ENCODE results near the gene FIBP. TPM values are rescaled to one million over a fixed set of nuclear protein-coding genes. Genes with fewer than 3 reads are reported as not detected.

FIBP gene
- total and polyA plus RNA-seq, 2 experiments from 2014 or later, result 140 to 199 TPM

DNA sequence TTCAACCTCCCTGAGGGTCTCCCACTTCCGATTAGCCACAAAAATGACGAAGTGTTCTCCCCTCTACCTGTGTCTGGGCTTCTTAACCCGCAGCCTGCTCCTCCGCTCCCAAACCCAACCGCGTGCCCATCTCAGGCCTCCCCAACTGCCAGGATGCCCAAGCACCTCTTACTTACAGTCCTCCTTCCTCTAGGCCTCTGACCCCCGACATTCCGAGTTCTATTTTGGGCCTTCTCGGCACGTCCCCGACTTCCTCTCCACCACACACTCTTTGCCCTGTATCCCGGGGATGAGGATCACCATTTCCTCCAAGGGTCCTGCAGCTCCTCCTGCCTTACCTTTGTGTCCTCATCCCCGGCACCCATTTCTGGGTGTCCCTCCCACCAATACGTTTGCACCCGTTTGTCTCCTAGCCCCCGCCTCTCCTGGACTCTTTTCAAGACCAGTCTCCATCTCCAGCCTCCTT, 28.4 kb downstream of the FIBP start:
- no peak for TF ChIP-seq CTCF (IDR thresholded peaks at IDR 0.05; ENCODE audit: low read depth, low read length)
- peaks cover 34% of the 10 kb centered on the region for H3K36me3 ChIP-seq

DNA sequence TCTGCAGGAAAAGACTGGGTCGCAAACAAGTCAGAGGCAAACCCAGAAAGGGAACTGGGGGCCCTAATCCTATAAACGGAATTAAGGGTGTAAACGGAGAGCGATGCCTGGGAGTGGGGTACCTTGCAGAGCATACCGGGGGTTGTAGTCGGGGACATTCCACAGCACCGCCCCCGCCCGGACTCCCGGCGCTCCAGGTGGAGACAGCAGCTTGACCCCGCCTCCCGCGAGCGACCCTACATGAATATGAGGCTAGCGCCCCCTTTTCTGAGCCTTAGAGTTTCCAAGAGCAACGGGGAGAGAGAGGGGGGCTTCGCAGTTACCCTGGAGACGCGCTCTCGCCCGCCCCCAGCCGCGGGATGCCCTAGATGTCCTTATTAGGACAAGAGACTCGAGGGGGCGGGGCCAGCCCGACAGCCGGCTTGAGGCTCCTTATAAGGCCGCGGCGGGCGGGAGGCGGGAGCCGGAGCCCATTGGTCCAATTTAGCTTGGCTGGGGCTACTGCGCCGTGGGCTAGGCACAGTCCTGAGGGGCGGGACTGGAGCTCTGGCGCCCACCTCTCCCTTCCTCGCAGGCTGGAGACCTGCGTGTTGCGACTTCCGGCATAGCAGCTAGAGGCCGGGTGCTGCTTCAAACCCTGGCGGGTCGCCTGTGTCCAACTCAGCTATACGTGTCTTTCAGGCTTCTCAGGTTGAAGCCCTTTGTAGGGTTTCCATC, 29.0 kb downstream of the FIBP start:
- peak; percentile 100 for DNase-seq (ENCODE audit: low read depth in 1 of 2, low spot score in 1 of 2)
- no peaks in the 10 kb centered on the region for H3K27me3 ChIP-seq
- H3K4me3 ChIP-seq, result peak overlapping the region; percentile 78
- H3K36me3 ChIP-seq, result peaks cover 34% of the 10 kb centered on the region
- peak; percentile 24 for TF ChIP-seq CTCF (IDR thresholded peaks at IDR 0.05; ENCODE audit: low read depth, low read length)
- H3K9me3 ChIP-seq (ENCODE audit: low read depth), result no peaks in the 10 kb centered on the region
- peaks cover 7% of the 10 kb centered on the region for H3K4me1 ChIP-seq (ENCODE audit: low read depth)
- peak overlapping the region; percentile 99 for H3K27ac ChIP-seq

More for the DNA sequence above, 28.4 kb downstream of the FIBP start:
- no peaks in the 10 kb centered on the region for H3K9me3 ChIP-seq (ENCODE audit: low read depth)
- peak overlapping the region; percentile 99 for H3K27ac ChIP-seq
- H3K27me3 ChIP-seq, result no peaks in the 10 kb centered on the region
- peak overlapping the region; percentile 78 for H3K4me3 ChIP-seq
- peaks cover 7% of the 10 kb centered on the region for H3K4me1 ChIP-seq (ENCODE audit: low read depth)
- DNase-seq (ENCODE audit: low read depth in 1 of 2, low spot score in 1 of 2), result no peak

DNA sequence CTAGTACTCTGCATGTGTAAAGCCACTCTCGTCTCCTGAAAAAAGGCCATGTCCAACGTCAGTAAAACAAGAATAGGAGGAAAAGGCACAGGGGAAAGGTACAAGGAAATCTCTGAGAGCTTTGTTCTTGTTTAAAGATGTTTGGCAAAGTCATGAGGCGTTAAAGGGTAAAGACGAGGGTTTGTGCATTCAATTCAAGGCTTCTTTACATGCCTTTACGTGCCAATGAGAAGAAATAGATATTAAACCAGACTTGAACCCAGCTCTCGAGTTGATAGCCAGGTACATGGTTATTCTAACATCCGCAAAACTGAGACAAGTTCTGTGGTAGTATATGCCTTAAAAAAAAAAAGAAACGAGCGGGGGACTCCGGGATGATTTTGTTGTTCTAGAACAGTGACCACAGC, 29.6 kb downstream of the FIBP start:
- Histone ChIP-seq H3K36me3 (peaks cover 34% of the 10 kb centered on the region), H3K9me3 (ENCODE audit: low read depth) (no peaks in the 10 kb centered on the region), H3K27ac (peak overlapping the region; percentile 99), H3K4me3 (peak overlapping the region; percentile 46), H3K4me1 (ENCODE audit: low read depth) (peaks cover 7% of the 10 kb centered on the region), H3K27me3 (no peaks in the 10 kb centered on the region)
- no peak for DNase-seq (ENCODE audit: low read depth in 1 of 2, low spot score in 1 of 2)
- TF ChIP-seq CTCF (IDR thresholded peaks at IDR 0.05; ENCODE audit: low read depth, low read length), result no peak

GRCh38 chr11:65857853-65858680, 30.2 kb downstream of the FIBP start, which contains the start of gene CFL1:
TSS of gene CFL1 (minus strand) at chr11:65858180. CDS start at chr11:65858099, 81 bp downstream.
- DNase-seq (ENCODE audit: low read depth in 1 of 2, low spot score in 1 of 2), result peak; percentile 98 to 99
- peak within 1 kb of the TSS; percentile 76 for H3K4me3 ChIP-seq
- no peaks in the 10 kb centered on the region for H3K27me3 ChIP-seq
- H3K9me3 ChIP-seq (ENCODE audit: low read depth), result no peaks in the 10 kb centered on the region
- H3K36me3 ChIP-seq, result peaks cover 37% of the 10 kb centered on the region
- H3K27ac ChIP-seq, result peak within 1 kb of the TSS; percentile 99
- peaks cover 7% of the 10 kb centered on the region for H3K4me1 ChIP-seq (ENCODE audit: low read depth)
- TF ChIP-seq CTCF (IDR thresholded peaks at IDR 0.05; ENCODE audit: low read depth, low read length), result no peak

GRCh38 chr11:65857500-65857852, 30.8 kb downstream of the FIBP start:
- peak overlapping the region; percentile 99 for H3K27ac ChIP-seq
- peaks cover 7% of the 10 kb centered on the region for H3K4me1 ChIP-seq (ENCODE audit: low read depth)
- no peak for DNase-seq (ENCODE audit: low read depth in 1 of 2, low spot score in 1 of 2)
- TF ChIP-seq CTCF (IDR thresholded peaks at IDR 0.05; ENCODE audit: low read depth, low read length), result no peak
- H3K4me3 ChIP-seq, result peak overlapping the region; percentile 76
- peaks cover 37% of the 10 kb centered on the region for H3K36me3 ChIP-seq
- H3K27me3 ChIP-seq, result no peaks in the 10 kb centered on the region
- no peaks in the 10 kb centered on the region for H3K9me3 ChIP-seq (ENCODE audit: low read depth)

Measured in cardiac muscle cell (in vitro differentiated cells and primary cell).